ENCODE measurements around the gene TBL2.

GRCh38 chr7:73518470-73518869, 59.9 kb downstream of the TBL2 start:
- TF ChIP-seq SUZ12 (IDR thresholded peaks at IDR 0.05; ENCODE audit: extremely low read depth, insufficient read depth, insufficient read length) (no peak), YY1 (IDR thresholded peaks at IDR 0.05; ENCODE audit: insufficient read depth, insufficient read length) (no peak)
